Testis (tissue), 5 donors: ENCODE data around the gene PA2G4. TPM values are rescaled to one million over a fixed set of nuclear protein-coding genes. Genes with fewer than 3 reads are reported as not detected.
"Not testable (repeated sequence)": the region's sequence is repeated elsewhere in the genome, so short reads cannot be mapped to it uniquely, and the experiment has no call there.

Experiments
- DNase-seq: peaks from one replicate; pipeline ENCODE4 v3.0.0-alpha.2; 2019
- H3K27ac ChIP-seq, 2 donors: fragments of 200-600 bp; sonication (generic); one replicate each; pipeline ENCODE4 v1.5.1; 2019
- H3K27me3 ChIP-seq: fragments of 200-600 bp; sonication (generic); one replicate; pipeline ENCODE4 v1.5.1; 2019
- H3K36me3 ChIP-seq: fragments of 200-600 bp; sonication (generic); one replicate; pipeline ENCODE4 v1.5.1; 2017; ENCODE audit warnings: low read depth; ENCODE audit errors: missing control alignments
- H3K4me1 ChIP-seq: fragments of 200-600 bp; sonication (generic); one replicate; pipeline ENCODE4 v1.5.1; 2019
- H3K4me3 ChIP-seq, 2 donors: fragments of 200-600 bp; sonication (generic); one replicate each; pipeline ENCODE4 v1.5.1; 2017 to 2019
- H3K9me3 ChIP-seq: fragments of 200-600 bp; sonication (generic); one replicate; pipeline ENCODE4 v1.5.1; 2017
- CTCF ChIP-seq, 3 experiments: fragments of 450-650 bp in 2 of 3; fragments of 200-600 bp in 1 of 3; sonication (generic) in 1 of 3; IDR thresholded peaks; one replicate each; pipeline ENCODE4 v1.5.1; 2016 to 2019; ENCODE audit warnings: antibody characterized with exemption in 3 of 3, mild to moderate bottlenecking in 2 of 3, moderate library complexity in 1 of 3
- POLR2A ChIP-seq: fragments of 450-650 bp; IDR thresholded peaks from one replicate; pipeline ENCODE4 v1.6.1; 2017; ENCODE audit warnings: antibody characterized with exemption, mild to moderate bottlenecking, moderate library complexity
- WGBS, 2 donors: methylation state at CpG; one replicate each; pipeline ENCODE4 v1.1.5; 2018; 5-methylcytosine and 5-hydroxymethylcytosine counted together
- intact Hi-C: fragments of 100-400 bp; cut with DNase I; formaldehyde crosslinking; loops from one replicate; pipeline ENCODE4 v1.15.1; 2023; ENCODE audit warnings: low total_unique reads
- long read RNA-seq, 2 donors: transcript quantifications; one replicate each; lab custom pipeline, GENCODE V29; 2026
- polyA plus RNA-seq: library from polyadenylated mRNA; stranded (reverse); fragments of 350-450 nt; fragmentation: Illumina TruSeq; extraction: RNeasy Lipid Tissue Mini Kit (QIAGEN cat#74804); gene quantifications from one replicate; pipeline ENCODE4 v1.2.3, GENCODE V29; 2014; ENCODE audit warnings: low read depth, low replicate concordance; ENCODE audit not compliant: insufficient read depth
- total RNA-seq, 2 donors: library from RNA; depleted of rRNA; stranded (reverse); fragments of >200 nt; gene quantifications; one replicate each; pipeline ENCODE4 v1.2.3, GENCODE V29; 2016

PA2G4 gene
- total RNA-seq (10 to 100 TPM; 61.0 to 81.4 TPM), polyA plus RNA-seq (190 TPM)
- long read RNA-seq, donor 1, transcript PA2G4-201 (13 exons, 2,577 nt): major isoform, 28 of 86 reads
- long read RNA-seq, donor 1, partial matches to known transcripts: 52 of 86 reads
- long read RNA-seq, donor 1, other reads (novel, unspliced or antisense): 6 of 86 reads
- long read RNA-seq, donor 2, transcript PA2G4-201 (13 exons, 2,577 nt): major isoform, 21 of 74 reads
- long read RNA-seq, donor 2, partial matches to known transcripts: 51 of 74 reads
- long read RNA-seq, donor 2, other reads (novel, unspliced or antisense): 0 of 74 reads

GRCh38 chr12:56104109-56104814 is at the start of gene PA2G4:
PA2G4 (plus strand) TSS chr12:56104559; CDS start chr12:56104738, 179 bp downstream.
- Histone ChIP-seq H3K4me1 (peaks cover 12% of the 10 kb centered on the region), H3K27me3 (no peaks in the 10 kb centered on the region), H3K27ac (peak within 1 kb of the TSS; percentile 41 to 88), H3K36me3 (no peaks in the 10 kb centered on the region), H3K4me3 (peak within 1 kb of the TSS; percentile 84 to 92), H3K9me3 (no peaks in the 10 kb centered on the region)
- intact Hi-C loops: no loop called here
- TF ChIP-seq CTCF (IDR thresholded peaks at IDR 0.05) (no peak), POLR2A (peak; percentile 47)
- DNase-seq: peak; percentile 99
- 0% methylated on average over 32 to 60 of the region's 60 CpGs for WGBS, 2 donors

GRCh38 chr12:56059964-56060363 is 44.4 kb upstream of the PA2G4 start:
- H3K36me3 ChIP-seq, H3K27ac ChIP-seq, DNase-seq, intact Hi-C loops, H3K27me3 ChIP-seq, H3K4me1 ChIP-seq, H3K9me3 ChIP-seq, H3K4me3 ChIP-seq: not testable (repeated sequence)
- 91 to 94% methylated on average over 8 of the region's 8 CpGs for WGBS, 2 donors

- H3K36me3 ChIP-seq: no peaks in the 10 kb centered on the region
- H3K9me3 ChIP-seq: no peaks in the 10 kb centered on the region
- no peaks in the 10 kb centered on the region for H3K4me1 ChIP-seq
- intact Hi-C loops: no loop called here
- TF ChIP-seq POLR2A (no peak), CTCF (IDR thresholded peaks at IDR 0.05) (no peak)
- no peak overlapping the region for H3K4me3 ChIP-seq
- H3K27ac ChIP-seq: no peak overlapping the region
- no peaks in the 10 kb centered on the region for H3K27me3 ChIP-seq
- no peak for DNase-seq
- WGBS, 2 donors: 73 to 75% methylated on average over 5 of the region's 5 CpGs
Observed at GRCh38 chr12:56061982-56062381, 42.4 kb upstream of the PA2G4 start.

GRCh38 chr12:56062996-56063395 is 41.4 kb upstream of the PA2G4 start:
- TF ChIP-seq CTCF (IDR thresholded peaks at IDR 0.05) (no peak), POLR2A (no peak)
- Histone ChIP-seq H3K27me3 (no peaks in the 10 kb centered on the region), H3K36me3 (no peaks in the 10 kb centered on the region), H3K4me3 (no peak overlapping the region), H3K27ac (no peak overlapping the region), H3K9me3 (no peaks in the 10 kb centered on the region), H3K4me1 (no peaks in the 10 kb centered on the region)
- intact Hi-C loops: no loop called here
- no peak for DNase-seq

DNA sequence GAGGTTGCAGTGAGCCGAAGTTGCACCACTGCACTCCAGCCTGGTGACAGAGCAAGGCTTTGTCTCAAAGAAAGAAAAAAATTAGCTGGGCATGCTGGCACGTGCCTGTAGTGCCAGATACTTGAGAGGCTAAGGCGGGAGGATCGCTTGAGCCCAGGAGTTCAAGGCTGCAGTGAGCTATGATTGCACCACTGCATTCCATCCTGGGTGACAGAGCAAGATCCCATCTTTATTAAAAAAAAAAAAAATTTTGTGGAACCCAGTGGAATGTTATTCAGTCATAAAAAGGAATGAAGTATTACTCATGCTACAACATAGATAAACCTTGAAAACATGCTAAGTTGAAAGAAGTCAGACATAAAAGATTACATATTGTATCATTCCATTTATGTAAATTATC is 32.7 kb upstream of the PA2G4 start:
- Histone ChIP-seq H3K36me3 (no peaks in the 10 kb centered on the region), H3K9me3 (no peaks in the 10 kb centered on the region), H3K4me1 (no peaks in the 10 kb centered on the region), H3K4me3 (no peak overlapping the region), H3K27ac (no peak overlapping the region), H3K27me3 (no peaks in the 10 kb centered on the region)
- no peak for TF ChIP-seq POLR2A
- no peak for TF ChIP-seq CTCF (IDR thresholded peaks at IDR 0.05)
- intact Hi-C loops: no loop called here
- no peak for DNase-seq
- WGBS, 2 donors: 52 to 76% methylated on average over 4 of the region's 4 CpGs
